Mammary epithelial cell (primary cell): ENCODE results near the gene MOCS3.

Experiments
- CTCF ChIP-seq, 2 donors: IDR thresholded peaks in 1 of 2; conservative IDR thresholded peaks in 1 of 2; 2 replicates each; pipeline ENCODE4 v1.5.1; 2011 to 2012; ENCODE audit warnings: inconsistent platforms in 2 of 2, low read length in 2 of 2, mild to moderate bottlenecking in 2 of 2, control low read depth in 1 of 2, low read depth in 1 of 2; ENCODE audit not compliant: insufficient read depth in 1 of 2; ENCODE audit errors: extremely low read depth in 1 of 2
- EZH2 ChIP-seq: IDR thresholded peaks from 2 replicates; pipeline ENCODE4 v1.6.1; 2012; ENCODE audit warnings: low read length, inconsistent platforms, borderline replicate concordance

- TF ChIP-seq CTCF (conservative IDR thresholded peaks at IDR 0.05 in 1 of 2, IDR thresholded peaks at IDR 0.05 in 1 of 2; ENCODE audit: extremely low read depth in 1 of 2, insufficient read depth in 1 of 2, low read depth in 1 of 2, low read length in 2 of 2) (no peak), EZH2 (no peak)
Measured at GRCh38 chr20:50981714-50982048, 23.1 kb downstream of the MOCS3 start.
